K562 (cell line): ENCODE results near the gene DGCR6L. TPM values are rescaled to one million over a fixed set of nuclear protein-coding genes. Genes with fewer than 3 reads are reported as not detected.

Experiments used
- BRCA1 ChIP-seq, 2 experiments: fragments of 450-650 bp in 1 of 2; sonication (generic) in 1 of 2; formaldehyde crosslinking in 1 of 2; IDR thresholded peaks; 2 replicates each; pipeline versions ENCODE4 v1.5.0 to v1.6.1; 2017 to 2020; ENCODE audit warnings: mild to moderate bottlenecking in 1 of 2, missing genetic modification reagents in 1 of 2
- CBFB ChIP-seq: sonication (generic); formaldehyde crosslinking; IDR thresholded peaks from 2 replicates; pipeline ENCODE4 v1.4.0; 2020; ENCODE audit warnings: mild to moderate bottlenecking, missing genetic modification reagents
- FOSL1 ChIP-seq: fragments of 200-800 bp; sonication (Bioruptor generic); conservative IDR thresholded peaks from 2 replicates; pipeline ENCODE4 v1.6.1; 2016; ENCODE audit warnings: missing genetic modification characterization, missing compliant biosample characterization
- FOXJ3 ChIP-seq: sonication (generic); formaldehyde crosslinking; IDR thresholded peaks from 2 replicates; pipeline ENCODE4 v1.4.0; 2020; ENCODE audit warnings: mild to moderate bottlenecking, missing genetic modification reagents
- GTF2F1 ChIP-seq: IDR thresholded peaks from 2 replicates; pipeline ENCODE4 v1.6.1; 2011; ENCODE audit warnings: low read depth, low read length, improper control_type of control experiment
- HMG20B ChIP-seq: fragments of 250-450 bp; sonication (Bioruptor Pico); IDR thresholded peaks from 2 replicates; pipeline ENCODE4 v1.5.0; 2021; ENCODE audit warnings: mild to moderate bottlenecking
- HMGN3 ChIP-seq: IDR thresholded peaks from 2 replicates; pipeline ENCODE4 v1.6.1; 2011; ENCODE audit warnings: borderline replicate concordance, low read depth, mild to moderate bottlenecking, mixed read lengths, low read length; ENCODE audit not compliant: insufficient read length; ENCODE audit errors: extremely low read depth
- MAZ ChIP-seq, 2 experiments: fragments of 450-650 bp in 1 of 2; sonication (generic) in 1 of 2; formaldehyde crosslinking; IDR thresholded peaks in 1 of 2; conservative IDR thresholded peaks in 1 of 2; 2 replicates each; pipeline versions ENCODE4 v1.4.0 to v1.5.0; 2020; ENCODE audit warnings: mild to moderate bottlenecking in 1 of 2, missing genetic modification reagents in 1 of 2
- RBM14 ChIP-seq: fragments of 200-400 bp; formaldehyde crosslinking; IDR thresholded peaks from 2 replicates; pipeline ENCODE4 v1.6.1; 2018; ENCODE audit warnings: low read depth, mild to moderate bottlenecking, low read length, moderate library complexity, borderline replicate concordance; ENCODE audit not compliant: insufficient read depth
- SETDB1 ChIP-seq: IDR thresholded peaks from one replicate; pipeline ENCODE4 v1.6.1; 2012; ENCODE audit warnings: low read length, control low read depth, inconsistent platforms
- SIX5 ChIP-seq, 2 experiments: IDR thresholded peaks; 2 replicates each; pipeline ENCODE4 v1.6.1; 2011; ENCODE audit warnings: low read length in 2 of 2, borderline replicate concordance in 1 of 2, low read depth in 1 of 2, mild to moderate bottlenecking in 1 of 2, moderate library complexity in 1 of 2; ENCODE audit not compliant: insufficient read depth in 1 of 2
- SMAD3 ChIP-seq: fragments of 450-650 bp; formaldehyde crosslinking; conservative IDR thresholded peaks from 2 replicates; pipeline ENCODE4 v1.4.0; 2020; ENCODE audit warnings: mild to moderate bottlenecking
- ZNF134 ChIP-seq: fragments of 250-450 bp; sonication (Bioruptor Pico); conservative IDR thresholded peaks from 2 replicates; pipeline ENCODE4 v1.4.0; 2020
- ZNF174 ChIP-seq: fragments of 250-450 bp; sonication (Bioruptor Pico); IDR thresholded peaks from 2 replicates; pipeline ENCODE4 v1.4.0; 2020; ENCODE audit warnings: mild to moderate bottlenecking
- polyA plus RNA-seq, 8 experiments: library from polyadenylated mRNA; depleted of rRNA in 4 of 8; stranded (reverse) in 5 of 8; unstranded in 3 of 8; fragments of >200 nt; fragmentation: Nextera tagmentation in 2 of 8; fragmentation: Illumina TruSeq in 1 of 8; extraction: Ambion mirVana in 2 of 8; extraction: Trizol in 1 of 8; gene quantifications; 2 replicates each; pipeline versions ENCODE4 v1.2.1 to v1.2.3, GENCODE V29; 2011 to 2014; ENCODE audit warnings: inconsistent platforms in 1 of 8, missing spikeins in 1 of 8
- total RNA-seq, 7 experiments: library from RNA; depleted of rRNA in 6 of 7; stranded (reverse); fragments of >200 nt in 6 of 7; fragmentation: Illumina TruSeq in 2 of 7; extraction: Trizol in 2 of 7; gene quantifications; 2 replicates each; pipeline versions ENCODE4 v1.2.1 to v1.2.3, GENCODE V29; 2011 to 2021; ENCODE audit warnings: low replicate concordance in 1 of 7
- TF ChIP-seq, protein P1 (sequence below): fragments of 250-450 bp; sonication (Bioruptor Pico); IDR thresholded peaks from 2 replicates; pipeline ENCODE4 v1.8.0; 2022; ENCODE audit warnings: inconsistent platforms, mild to moderate bottlenecking, moderate library complexity, borderline replicate concordance
- TF ChIP-seq, protein P2 (sequence below): fragments of 450-650 bp; formaldehyde crosslinking; conservative IDR thresholded peaks from 2 replicates; pipeline ENCODE4 v1.4.0; 2022; ENCODE audit warnings: mild to moderate bottlenecking, missing genetic modification characterization
- TF ChIP-seq, protein P3 (sequence below): sonication (generic); formaldehyde crosslinking; IDR thresholded peaks from 2 replicates; pipeline ENCODE4 v1.8.0; 2022; ENCODE audit warnings: mild to moderate bottlenecking, missing genetic modification reagents, borderline replicate concordance
- TF ChIP-seq, protein P4 (sequence below): sonication (generic); formaldehyde crosslinking; IDR thresholded peaks from 2 replicates; pipeline ENCODE4 v1.8.0; 2022; ENCODE audit warnings: missing genetic modification reagents, mild to moderate bottlenecking, borderline replicate concordance

Gene DGCR6L
- total and polyA plus RNA-seq, 9 of the 15 experiments (the other 6 are each of a cell fraction or from before 2014, with no cell fraction given), result 3.6 to 151 (median 51.0) TPM

DNA sequence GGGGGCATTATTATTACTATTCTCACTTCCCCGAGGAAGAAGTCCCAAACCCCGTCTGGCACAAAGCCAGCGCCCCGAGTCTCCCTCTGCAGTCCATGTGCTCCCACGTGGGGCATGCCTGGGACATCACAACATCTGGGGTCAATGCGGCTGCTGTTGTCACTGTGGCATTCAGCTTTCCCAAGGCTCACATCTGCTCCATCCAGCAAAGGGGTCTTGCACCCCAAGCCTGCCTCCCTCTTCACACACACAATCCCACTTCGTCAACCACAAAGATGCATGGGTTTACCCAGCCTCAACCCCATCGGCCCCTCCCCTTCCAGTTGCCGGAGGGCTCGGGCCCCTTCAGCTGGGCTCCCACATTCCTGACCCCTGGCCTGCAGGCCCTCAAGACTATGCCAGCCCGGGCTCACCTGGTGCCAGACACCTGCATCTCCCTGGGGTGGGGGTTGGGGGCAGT is 28.2 kb downstream of the DGCR6L start (continued):
- TF ChIP-seq SMAD3 (CRISPR knock-in tag) (no peak), SETDB1 (no peak), RBM14 (no peak), HMG20B (no peak), HMGN3 (peak; percentile 27), BRCA1 (IDR thresholded peaks at IDR 0.05) (no peak), BRCA1 (CRISPR knock-in tag; IDR thresholded peaks at IDR 0.05) (no peak), CBFB (CRISPR knock-in tag) (peak; percentile 49; the same call in 1 of the 2 replicates), MAZ (CRISPR knock-in tag; conservative IDR thresholded peaks at IDR 0.05 in 1 of 2, IDR thresholded peaks at IDR 0.05 in 1 of 2) (no peak), FOSL1 (no peak), GTF2F1 (no peak), ZNF174 (CRISPR knock-in tag) (no peak), SIX5 (IDR thresholded peaks at IDR 0.05; ENCODE audit: borderline replicate concordance in 1 of 2, insufficient read depth in 1 of 2, low read depth in 1 of 2, low read length in 2 of 2) (no peak), ZNF134 (CRISPR knock-in tag) (no peak), FOXJ3 (CRISPR knock-in tag) (no peak)
- TF ChIP-seq, protein P1, sequence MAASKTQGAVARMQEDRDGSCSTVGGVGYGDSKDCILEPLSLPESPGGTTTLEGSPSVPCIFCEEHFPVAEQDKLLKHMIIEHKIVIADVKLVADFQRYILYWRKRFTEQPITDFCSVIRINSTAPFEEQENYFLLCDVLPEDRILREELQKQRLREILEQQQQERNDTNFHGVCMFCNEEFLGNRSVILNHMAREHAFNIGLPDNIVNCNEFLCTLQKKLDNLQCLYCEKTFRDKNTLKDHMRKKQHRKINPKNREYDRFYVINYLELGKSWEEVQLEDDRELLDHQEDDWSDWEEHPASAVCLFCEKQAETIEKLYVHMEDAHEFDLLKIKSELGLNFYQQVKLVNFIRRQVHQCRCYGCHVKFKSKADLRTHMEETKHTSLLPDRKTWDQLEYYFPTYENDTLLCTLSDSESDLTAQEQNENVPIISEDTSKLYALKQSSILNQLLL (CRISPR knock-in tag), result no peak
- TF ChIP-seq, protein P2, sequence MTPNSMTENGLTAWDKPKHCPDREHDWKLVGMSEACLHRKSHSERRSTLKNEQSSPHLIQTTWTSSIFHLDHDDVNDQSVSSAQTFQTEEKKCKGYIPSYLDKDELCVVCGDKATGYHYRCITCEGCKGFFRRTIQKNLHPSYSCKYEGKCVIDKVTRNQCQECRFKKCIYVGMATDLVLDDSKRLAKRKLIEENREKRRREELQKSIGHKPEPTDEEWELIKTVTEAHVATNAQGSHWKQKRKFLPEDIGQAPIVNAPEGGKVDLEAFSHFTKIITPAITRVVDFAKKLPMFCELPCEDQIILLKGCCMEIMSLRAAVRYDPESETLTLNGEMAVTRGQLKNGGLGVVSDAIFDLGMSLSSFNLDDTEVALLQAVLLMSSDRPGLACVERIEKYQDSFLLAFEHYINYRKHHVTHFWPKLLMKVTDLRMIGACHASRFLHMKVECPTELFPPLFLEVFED (CRISPR knock-in tag), result no peak
- TF ChIP-seq, protein P3, sequence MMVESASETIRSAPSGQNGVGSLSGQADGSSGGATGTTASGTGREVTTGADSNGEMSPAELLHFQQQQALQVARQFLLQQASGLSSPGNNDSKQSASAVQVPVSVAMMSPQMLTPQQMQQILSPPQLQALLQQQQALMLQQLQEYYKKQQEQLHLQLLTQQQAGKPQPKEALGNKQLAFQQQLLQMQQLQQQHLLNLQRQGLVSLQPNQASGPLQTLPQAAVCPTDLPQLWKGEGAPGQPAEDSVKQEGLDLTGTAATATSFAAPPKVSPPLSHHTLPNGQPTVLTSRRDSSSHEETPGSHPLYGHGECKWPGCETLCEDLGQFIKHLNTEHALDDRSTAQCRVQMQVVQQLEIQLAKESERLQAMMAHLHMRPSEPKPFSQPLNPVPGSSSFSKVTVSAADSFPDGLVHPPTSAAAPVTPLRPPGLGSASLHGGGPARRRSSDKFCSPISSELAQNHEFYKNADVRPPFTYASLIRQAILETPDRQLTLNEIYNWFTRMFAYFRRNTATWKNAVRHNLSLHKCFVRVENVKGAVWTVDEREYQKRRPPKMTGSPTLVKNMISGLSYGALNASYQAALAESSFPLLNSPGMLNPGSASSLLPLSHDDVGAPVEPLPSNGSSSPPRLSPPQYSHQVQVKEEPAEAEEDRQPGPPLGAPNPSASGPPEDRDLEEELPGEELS (CRISPR knock-in tag), result no peak
- TF ChIP-seq, protein P4, sequence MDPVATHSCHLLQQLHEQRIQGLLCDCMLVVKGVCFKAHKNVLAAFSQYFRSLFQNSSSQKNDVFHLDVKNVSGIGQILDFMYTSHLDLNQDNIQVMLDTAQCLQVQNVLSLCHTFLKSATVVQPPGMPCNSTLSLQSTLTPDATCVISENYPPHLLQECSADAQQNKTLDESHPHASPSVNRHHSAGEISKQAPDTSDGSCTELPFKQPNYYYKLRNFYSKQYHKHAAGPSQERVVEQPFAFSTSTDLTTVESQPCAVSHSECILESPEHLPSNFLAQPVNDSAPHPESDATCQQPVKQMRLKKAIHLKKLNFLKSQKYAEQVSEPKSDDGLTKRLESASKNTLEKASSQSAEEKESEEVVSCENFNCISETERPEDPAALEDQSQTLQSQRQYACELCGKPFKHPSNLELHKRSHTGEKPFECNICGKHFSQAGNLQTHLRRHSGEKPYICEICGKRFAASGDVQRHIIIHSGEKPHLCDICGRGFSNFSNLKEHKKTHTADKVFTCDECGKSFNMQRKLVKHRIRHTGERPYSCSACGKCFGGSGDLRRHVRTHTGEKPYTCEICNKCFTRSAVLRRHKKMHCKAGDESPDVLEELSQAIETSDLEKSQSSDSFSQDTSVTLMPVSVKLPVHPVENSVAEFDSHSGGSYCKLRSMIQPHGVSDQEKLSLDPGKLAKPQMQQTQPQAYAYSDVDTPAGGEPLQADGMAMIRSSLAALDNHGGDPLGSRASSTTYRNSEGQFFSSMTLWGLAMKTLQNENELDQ (CRISPR knock-in tag), result no peak
